Endothelial cell (in vitro differentiated cells): ENCODE data around the gene CDH18. TPM values are rescaled to one million over a fixed set of nuclear protein-coding genes. Genes with fewer than 3 reads are reported as not detected.

Experiments used
- DNase-seq: peaks from one replicate; pipeline ENCODE4 v3.0.0; 2021; ENCODE audit warnings: low spot score
- H3K27ac Mint-ChIP-seq: one replicate; pipeline ENCODE4 v1.8.0; 2021; ENCODE audit warnings: mixed read lengths, inconsistent platforms; ENCODE audit not compliant: unreplicated experiment
- H3K27me3 Mint-ChIP-seq: one replicate; pipeline ENCODE4 v1.8.0; 2021; ENCODE audit warnings: mild to moderate bottlenecking, moderate library complexity, mixed read lengths, inconsistent platforms; ENCODE audit not compliant: unreplicated experiment
- H3K36me3 Mint-ChIP-seq: one replicate; pipeline ENCODE4 v1.8.0; 2021; ENCODE audit warnings: mild to moderate bottlenecking, low read depth, mixed read lengths, inconsistent platforms; ENCODE audit not compliant: unreplicated experiment
- H3K4me1 Mint-ChIP-seq: one replicate; pipeline ENCODE4 v1.8.0; 2021; ENCODE audit warnings: mild to moderate bottlenecking, mixed read lengths, inconsistent platforms; ENCODE audit not compliant: unreplicated experiment
- H3K4me3 Mint-ChIP-seq: one replicate; pipeline ENCODE4 v1.8.0; 2021; ENCODE audit warnings: mild to moderate bottlenecking, mixed read lengths, inconsistent platforms; ENCODE audit not compliant: unreplicated experiment
- H3K9me3 Mint-ChIP-seq: one replicate; pipeline ENCODE4 v1.8.0; 2021; ENCODE audit warnings: mixed read lengths, inconsistent platforms; ENCODE audit not compliant: unreplicated experiment
- CTCF ChIP-seq: fragments of 200-600 bp; sonication (generic); IDR thresholded peaks from one replicate; pipeline ENCODE4 v1.5.0; 2021; ENCODE audit warnings: antibody characterized with exemption; ENCODE audit not compliant: unreplicated experiment
- total RNA-seq: library from RNA; stranded (reverse); fragmentation: NEBNext Ultra II Directional; extraction: Animal tissue kit (Norgen Biotek cat#: 25700); gene quantifications from one replicate; pipeline ENCODE4 v1.2.1, GENCODE V29; 2021; ENCODE audit not compliant: unreplicated experiment

CDH18 gene
- total RNA-seq, 1 donor from 2014 or later = 0.33 TPM

- Mint-ChIP-seq H3K4me1 (no peaks in the 10 kb centered on the region), H3K27ac (no peak overlapping the region), H3K36me3 (no peaks in the 10 kb centered on the region), H3K9me3 (no peaks in the 10 kb centered on the region), H3K27me3 (no peaks in the 10 kb centered on the region), H3K4me3 (no peak overlapping the region)
- DNase-seq = no peak
- no peak for TF ChIP-seq CTCF
These were observed 77.9 kb downstream of the CDH18 start for GRCh38 chr5:19910136-19910535.

- H3K4me1 Mint-ChIP-seq = peaks cover 3% of the 10 kb centered on the region
- no peaks in the 10 kb centered on the region for H3K36me3 Mint-ChIP-seq
- H3K9me3 Mint-ChIP-seq = no peaks in the 10 kb centered on the region
- no peaks in the 10 kb centered on the region for H3K27me3 Mint-ChIP-seq
- TF ChIP-seq CTCF = no peak
- no peak overlapping the region for H3K27ac Mint-ChIP-seq
- DNase-seq = no peak
- no peak overlapping the region for H3K4me3 Mint-ChIP-seq
These were observed 83.2 kb downstream of the CDH18 start for GRCh38 chr5:19904766-19905165.

GRCh38 chr5:19903611-19904010 is 84.4 kb downstream of the CDH18 start:
- no peak for TF ChIP-seq CTCF
- H3K27me3 Mint-ChIP-seq = no peaks in the 10 kb centered on the region
- no peaks in the 10 kb centered on the region for H3K9me3 Mint-ChIP-seq
- H3K4me3 Mint-ChIP-seq = no peak overlapping the region
- peaks cover 3% of the 10 kb centered on the region for H3K4me1 Mint-ChIP-seq
- DNase-seq = no peak
- no peak overlapping the region for H3K27ac Mint-ChIP-seq
- H3K36me3 Mint-ChIP-seq = no peaks in the 10 kb centered on the region

GRCh38 chr5:19902316-19902934 is 85.6 kb downstream of the CDH18 start:
- Mint-ChIP-seq H3K4me3 (no peak overlapping the region), H3K9me3 (no peaks in the 10 kb centered on the region), H3K27ac (no peak overlapping the region), H3K4me1 (peaks cover 3% of the 10 kb centered on the region), H3K27me3 (no peaks in the 10 kb centered on the region), H3K36me3 (no peaks in the 10 kb centered on the region)
- DNase-seq = no peak
- TF ChIP-seq CTCF = no peak

GRCh38 chr5:19900269-19900668 is 87.7 kb downstream of the CDH18 start:
- Mint-ChIP-seq H3K4me1 (peaks cover 3% of the 10 kb centered on the region), H3K36me3 (no peaks in the 10 kb centered on the region), H3K9me3 (no peaks in the 10 kb centered on the region), H3K27me3 (no peaks in the 10 kb centered on the region), H3K4me3 (no peak overlapping the region), H3K27ac (no peak overlapping the region)
- DNase-seq = no peak
- TF ChIP-seq CTCF = no peak
